ENCODE results near the gene IL21R. TPM values are rescaled to one million over a fixed set of nuclear protein-coding genes. Genes with fewer than 3 reads are reported as not detected.

The IL21R gene
- total RNA-seq, 2 experiments from 2014 or later = 34.5 to 34.8 TPM

DNA sequence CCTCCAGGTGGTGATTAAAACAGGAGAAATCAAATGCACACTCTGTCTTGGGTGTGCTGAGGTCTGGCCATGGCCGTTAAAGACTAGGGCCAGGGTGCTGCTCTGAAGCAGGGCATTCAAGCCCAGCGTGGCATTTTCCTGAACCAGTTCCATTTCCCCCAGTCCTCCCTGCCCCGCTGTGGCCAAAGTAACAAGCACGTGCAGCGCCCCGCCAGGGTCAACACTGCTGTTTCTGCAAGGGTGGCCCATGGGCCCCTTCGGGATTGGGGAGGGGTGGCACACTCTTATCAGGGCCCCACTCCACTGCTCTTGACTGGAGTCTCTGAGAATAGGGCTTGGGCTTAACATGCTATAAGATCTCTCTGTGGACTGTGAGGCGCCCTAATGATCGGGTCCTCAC, 72.9 kb downstream of the IL21R start:
- Histone ChIP-seq H3K4me3 (ENCODE audit: low read length) (no peak overlapping the region), H3K36me3 (ENCODE audit: insufficient read depth, low read length) (peaks cover 87% of the 10 kb centered on the region), H3K27me3 (ENCODE audit: control insufficient read depth in 1 of 2, insufficient read depth in 2 of 2, low read length in 2 of 2) (no peaks in the 10 kb centered on the region), H3K4me1 (ENCODE audit: insufficient read depth, low read length) (no peaks in the 10 kb centered on the region), H3K9me3 (ENCODE audit: control insufficient read depth in 1 of 2, insufficient read depth in 1 of 2, low read length in 2 of 2) (no peaks in the 10 kb centered on the region), H3K27ac (ENCODE audit: low read depth in 1 of 2, low read length in 2 of 2) (no peak overlapping the region)
- Mint-ChIP-seq H3K27me3 (no peaks in the 10 kb centered on the region), H3K4me1 (ENCODE audit: low read depth) (no peaks in the 10 kb centered on the region), H3K36me3 (ENCODE audit: low read depth) (peaks cover 96% of the 10 kb centered on the region), H3K4me3 (no peak overlapping the region), H3K9me3 (no peaks in the 10 kb centered on the region), H3K27ac (no peak overlapping the region)
- ChIA-PET CTCF (no interaction called here), POLR2A (no interaction called here)
- intact Hi-C loops (cut with DNase I, micrococcal nuclease) = no loop called here
- no peak for ATAC-seq (ENCODE audit: poor library complexity)
- no peak for DNase-seq
- TF ChIP-seq, protein P1, sequence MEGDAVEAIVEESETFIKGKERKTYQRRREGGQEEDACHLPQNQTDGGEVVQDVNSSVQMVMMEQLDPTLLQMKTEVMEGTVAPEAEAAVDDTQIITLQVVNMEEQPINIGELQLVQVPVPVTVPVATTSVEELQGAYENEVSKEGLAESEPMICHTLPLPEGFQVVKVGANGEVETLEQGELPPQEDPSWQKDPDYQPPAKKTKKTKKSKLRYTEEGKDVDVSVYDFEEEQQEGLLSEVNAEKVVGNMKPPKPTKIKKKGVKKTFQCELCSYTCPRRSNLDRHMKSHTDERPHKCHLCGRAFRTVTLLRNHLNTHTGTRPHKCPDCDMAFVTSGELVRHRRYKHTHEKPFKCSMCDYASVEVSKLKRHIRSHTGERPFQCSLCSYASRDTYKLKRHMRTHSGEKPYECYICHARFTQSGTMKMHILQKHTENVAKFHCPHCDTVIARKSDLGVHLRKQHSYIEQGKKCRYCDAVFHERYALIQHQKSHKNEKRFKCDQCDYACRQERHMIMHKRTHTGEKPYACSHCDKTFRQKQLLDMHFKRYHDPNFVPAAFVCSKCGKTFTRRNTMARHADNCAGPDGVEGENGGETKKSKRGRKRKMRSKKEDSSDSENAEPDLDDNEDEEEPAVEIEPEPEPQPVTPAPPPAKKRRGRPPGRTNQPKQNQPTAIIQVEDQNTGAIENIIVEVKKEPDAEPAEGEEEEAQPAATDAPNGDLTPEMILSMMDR (IDR thresholded peaks at IDR 0.05) = no peak

DNA sequence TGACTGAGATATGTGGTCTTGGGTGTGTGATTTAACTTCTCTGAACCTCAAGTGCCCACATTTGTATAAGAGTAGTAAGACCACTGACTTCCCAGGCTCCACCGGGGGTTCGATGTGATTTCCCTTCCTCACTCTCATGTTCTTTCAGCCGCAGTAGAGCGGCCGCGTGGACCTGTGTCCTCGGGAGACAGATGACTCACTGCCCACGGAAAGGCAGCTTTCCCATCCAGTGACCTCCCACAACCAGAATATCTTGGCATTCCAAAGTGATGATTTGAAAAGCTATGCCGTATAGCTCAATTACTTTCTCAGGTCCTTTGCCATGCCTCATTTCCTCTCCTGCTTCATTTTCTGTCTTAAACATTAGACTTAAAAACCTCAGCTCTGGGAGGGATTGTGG, 73.6 kb downstream of the IL21R start:
- ATAC-seq (ENCODE audit: poor library complexity) (no peak), DNase-seq (no peak)
- Mint-ChIP-seq H3K27me3 (no peaks in the 10 kb centered on the region), H3K4me3 (no peak overlapping the region), H3K27ac (no peak overlapping the region), H3K9me3 (no peaks in the 10 kb centered on the region), H3K4me1 (ENCODE audit: low read depth) (no peaks in the 10 kb centered on the region), H3K36me3 (ENCODE audit: low read depth) (peaks cover 96% of the 10 kb centered on the region)
- intact Hi-C loops (cut with DNase I, micrococcal nuclease) = no loop called here
- H3K4me1 ChIP-seq (ENCODE audit: insufficient read depth, low read length) = no peaks in the 10 kb centered on the region
- H3K9me3 ChIP-seq (ENCODE audit: control insufficient read depth in 1 of 2, insufficient read depth in 1 of 2, low read length in 2 of 2) = no peaks in the 10 kb centered on the region
- no peak overlapping the region for H3K27ac ChIP-seq (ENCODE audit: low read depth in 1 of 2, low read length in 2 of 2)
- TF ChIP-seq, protein P1 (IDR thresholded peaks at IDR 0.05) = no peak
- H3K4me3 ChIP-seq (ENCODE audit: low read length) = no peak overlapping the region
- H3K27me3 ChIP-seq (ENCODE audit: control insufficient read depth in 1 of 2, insufficient read depth in 2 of 2, low read length in 2 of 2) = no peaks in the 10 kb centered on the region
- ChIA-PET POLR2A (no interaction called here), CTCF (no interaction called here)
- H3K36me3 ChIP-seq (ENCODE audit: insufficient read depth, low read length) = peaks cover 86% of the 10 kb centered on the region

DNA sequence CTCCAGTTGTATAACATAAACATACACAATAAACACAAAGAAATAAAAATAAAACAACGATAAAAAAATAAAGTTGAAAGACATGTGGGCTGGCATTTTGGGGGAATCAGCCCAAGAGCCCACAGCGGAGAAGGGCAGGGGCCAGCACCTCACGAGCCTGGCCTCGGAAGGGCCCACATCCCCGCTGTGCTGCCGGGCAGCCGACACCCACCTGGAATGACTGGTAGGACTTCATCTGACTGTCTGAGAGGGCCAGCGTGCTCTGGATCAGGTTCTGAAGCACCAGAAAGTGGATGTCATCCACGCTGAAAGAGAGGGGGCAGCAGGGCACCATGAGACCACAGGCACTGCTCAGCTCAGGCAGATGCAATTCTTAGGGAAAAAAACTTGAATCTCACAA, 74.3 kb downstream of the IL21R start:
- no peak overlapping the region for H3K4me3 ChIP-seq (ENCODE audit: low read length)

More for the DNA sequence above, 74.3 kb downstream of the IL21R start:
- H3K36me3 Mint-ChIP-seq (ENCODE audit: low read depth) = peaks cover 96% of the 10 kb centered on the region
- Histone ChIP-seq H3K27ac (ENCODE audit: low read depth in 1 of 2, low read length in 2 of 2) (no peak overlapping the region), H3K36me3 (ENCODE audit: insufficient read depth, low read length) (peaks cover 86% of the 10 kb centered on the region), H3K4me1 (ENCODE audit: insufficient read depth, low read length) (no peaks in the 10 kb centered on the region), H3K27me3 (ENCODE audit: control insufficient read depth in 1 of 2, insufficient read depth in 2 of 2, low read length in 2 of 2) (no peaks in the 10 kb centered on the region), H3K9me3 (ENCODE audit: control insufficient read depth in 1 of 2, insufficient read depth in 1 of 2, low read length in 2 of 2) (no peaks in the 10 kb centered on the region)
- no peak overlapping the region for H3K27ac Mint-ChIP-seq
- H3K9me3 Mint-ChIP-seq = no peaks in the 10 kb centered on the region
- no peaks in the 10 kb centered on the region for H3K27me3 Mint-ChIP-seq
- DNase-seq = no peak
- intact Hi-C loops (cut with DNase I, micrococcal nuclease) = no loop called here
- H3K4me3 Mint-ChIP-seq = no peak overlapping the region
- POLR2A ChIA-PET = no interaction called here
- no peak for ATAC-seq (ENCODE audit: poor library complexity)
- no peaks in the 10 kb centered on the region for H3K4me1 Mint-ChIP-seq (ENCODE audit: low read depth)
- CTCF ChIA-PET = no interaction called here
- TF ChIP-seq, protein P1 (IDR thresholded peaks at IDR 0.05) = no peak

Measured in CD4-positive, alpha-beta T cell (primary cell).